Activated CD4-positive, alpha-beta memory T cell treated with anti-CD3 and anti-CD28 coated beads for 36 hours (primary cell): ENCODE measurements around the gene SNX1. TPM values are rescaled to one million over a fixed set of nuclear protein-coding genes. Genes with fewer than 3 reads are reported as not detected.

Experiments
- CTCF ChIA-PET: fragments of 350-600 bp; sonication (Branson Sonifier 250); formaldehyde crosslinking; loops from one replicate; lab custom pipeline; 2021; ENCODE audit warnings: antibody characterized with exemption, inconsistent platforms; lab: Charles Lee
- POLR2A ChIA-PET: fragments of 350-600 bp; sonication (Branson Sonifier 250); formaldehyde crosslinking; loops from one replicate; lab custom pipeline; 2021; ENCODE audit warnings: antibody characterized with exemption; lab: Charles Lee
- DNase-seq: peaks from one replicate; pipeline ENCODE4 v3.0.0-alpha.2; 2020
- H3K27ac Mint-ChIP-seq: one replicate; pipeline ENCODE4 v1.8.0; 2021; ENCODE audit warnings: mixed read lengths
- H3K27me3 Mint-ChIP-seq: one replicate; pipeline ENCODE4 v1.8.0; 2021; ENCODE audit warnings: mixed read lengths
- H3K36me3 Mint-ChIP-seq: one replicate; pipeline ENCODE4 v1.8.0; 2021; ENCODE audit warnings: mixed read lengths
- H3K4me1 Mint-ChIP-seq: one replicate; pipeline ENCODE4 v1.8.0; 2021; ENCODE audit warnings: low read depth, mixed read lengths
- H3K4me3 Mint-ChIP-seq: one replicate; pipeline ENCODE4 v1.8.0; 2021; ENCODE audit warnings: mild to moderate bottlenecking, mixed read lengths
- H3K9me3 Mint-ChIP-seq: one replicate; pipeline ENCODE4 v1.8.0; 2021; ENCODE audit warnings: mixed read lengths
- intact Hi-C: fragments of 100-400 bp; cut with micrococcal nuclease; formaldehyde crosslinking; loops from one replicate; pipeline ENCODE4 v1.15.1; 2023
- total RNA-seq, 2 experiments: library from RNA; stranded (reverse); gene quantifications; one replicate each; pipeline ENCODE4 v1.2.3, GENCODE V29; 2021

Gene SNX1
- total RNA-seq, 2 experiments from 2014 or later = 99.3 to 102 TPM

- ChIA-PET POLR2A (no interaction called here), CTCF (interaction anchor here (0.7 to 1.5 kb wide), 3 partner anchors 19 to 52 kb away, joined by 3 to 7 read pairs (median 3); no protein-coding TSS in a partner anchor)
- DNase-seq = no peak
- peaks cover 4% of the 10 kb centered on the region for H3K36me3 Mint-ChIP-seq
- H3K4me3 Mint-ChIP-seq = no peak overlapping the region
- peaks cover 22% of the 10 kb centered on the region for H3K4me1 Mint-ChIP-seq
- H3K9me3 Mint-ChIP-seq = no peaks in the 10 kb centered on the region
- H3K27ac Mint-ChIP-seq = no peak overlapping the region
- H3K27me3 Mint-ChIP-seq = peaks cover 14% of the 10 kb centered on the region
- intact Hi-C loops = loop anchor here (5.0 kb wide), 1 partner anchor 38 kb away; no protein-coding TSS in a partner anchor
Observed at GRCh38 chr15:64149893-64150578, 54.3 kb downstream of the SNX1 start.

GRCh38 chr15:64151727-64152506, 56.1 kb downstream of the SNX1 start, which contains the start of gene SNX22:
Gene SNX22, plus strand, starts transcription at chr15:64151731. Its CDS starts 45 bp downstream, at chr15:64151776.
- ChIA-PET CTCF (interaction anchor here (1.4 to 3.6 kb wide), 6 partner anchors 12 to 59 kb away, joined by 3 to 61 read pairs (median 8); partner anchors contain the start of genes CIAO2A and PPIB), POLR2A (no interaction called here)
- Mint-ChIP-seq H3K4me1 (peaks cover 22% of the 10 kb centered on the region), H3K9me3 (no peaks in the 10 kb centered on the region), H3K4me3 (peak within 1 kb of the TSS; percentile 70), H3K27me3 (peaks cover 14% of the 10 kb centered on the region), H3K27ac (no peak within 1 kb of the TSS), H3K36me3 (peaks cover 14% of the 10 kb centered on the region)
- peak; percentile 17 for DNase-seq
- intact Hi-C loops = loop anchor here (5.0 kb wide), 1 partner anchor 40 kb away; no protein-coding TSS in a partner anchor

- Mint-ChIP-seq H3K27ac (no peak overlapping the region), H3K9me3 (no peaks in the 10 kb centered on the region), H3K36me3 (peaks cover 21% of the 10 kb centered on the region), H3K27me3 (peaks cover 14% of the 10 kb centered on the region), H3K4me1 (peaks cover 22% of the 10 kb centered on the region), H3K4me3 (no peak overlapping the region)
- DNase-seq = peak; percentile 16
- ChIA-PET CTCF (interaction anchor here (0.5 to 3.6 kb wide), 23 partner anchors 8 to 553 kb away, joined by 3 to 61 read pairs (median 5); partner anchors contain the start of genes CIAO2A, PPIB and SNX1), POLR2A (interaction anchor here (0.7 to 2.6 kb wide), 4 partner anchors 10 to 211 kb away, joined by 3 to 14 read pairs (median 4); partner anchors contain the start of genes CIAO2A and PPIB)
- intact Hi-C loops = loop anchor here (1.0 to 5.0 kb wide), 2 partner anchors 40 to 59 kb away; partner anchors contain the start of gene CIAO2A
Observed at GRCh38 chr15:64152507-64153387, 57.0 kb downstream of the SNX1 start.

- Mint-ChIP-seq H3K9me3 (no peaks in the 10 kb centered on the region), H3K4me1 (peaks cover 26% of the 10 kb centered on the region), H3K27ac (peak overlapping the region; percentile 10), H3K4me3 (peak overlapping the region; percentile 43), H3K36me3 (peaks cover 29% of the 10 kb centered on the region), H3K27me3 (peaks cover 14% of the 10 kb centered on the region)
- POLR2A ChIA-PET = interaction anchor here (0.7 to 2.6 kb wide), 4 partner anchors 9 to 212 kb away, joined by 3 to 14 read pairs (median 4); partner anchors contain the start of genes CIAO2A and PPIB
- CTCF ChIA-PET = interaction anchor here (0.5 to 3.6 kb wide), 29 partner anchors 8 to 574 kb away, joined by 3 to 61 read pairs (median 4); partner anchors contain the start of genes CIAO2A, PPIB and SNX1
- intact Hi-C loops = loop anchor here (1.0 to 5.0 kb wide), 2 partner anchors 41 to 60 kb away; partner anchors contain the start of gene CIAO2A
- peak; percentile 94 for DNase-seq
Observed at GRCh38 chr15:64153480-64154367, 57.9 kb downstream of the SNX1 start.

- CTCF ChIA-PET = interaction anchor here (0.8 kb wide), 1 partner anchor 9 kb away, joined by 3 read pairs; no protein-coding TSS in a partner anchor
- POLR2A ChIA-PET = interaction anchor here (0.6 kb wide), 1 partner anchor 1094 kb away, joined by 3 read pairs; no protein-coding TSS in a partner anchor
- peaks cover 10% of the 10 kb centered on the region for H3K27me3 Mint-ChIP-seq
- no peak overlapping the region for H3K4me3 Mint-ChIP-seq
- DNase-seq = no peak
- intact Hi-C loops = no loop called here
- no peaks in the 10 kb centered on the region for H3K9me3 Mint-ChIP-seq
- H3K36me3 Mint-ChIP-seq = peaks cover 43% of the 10 kb centered on the region
- H3K4me1 Mint-ChIP-seq = peaks cover 30% of the 10 kb centered on the region
- no peak overlapping the region for H3K27ac Mint-ChIP-seq
Observed at GRCh38 chr15:64155802-64156651, 60.2 kb downstream of the SNX1 start.

GRCh38 chr15:64156652-64157331, 61.0 kb downstream of the SNX1 start:
- no peak for DNase-seq
- Mint-ChIP-seq H3K36me3 (peaks cover 46% of the 10 kb centered on the region), H3K27me3 (peaks cover 10% of the 10 kb centered on the region), H3K9me3 (no peaks in the 10 kb centered on the region), H3K27ac (no peak overlapping the region), H3K4me1 (peaks cover 31% of the 10 kb centered on the region), H3K4me3 (no peak overlapping the region)
- POLR2A ChIA-PET = no interaction called here
- CTCF ChIA-PET = interaction anchor here (1.1 kb wide), 1 partner anchor 10 kb away, joined by 4 read pairs; no protein-coding TSS in a partner anchor
- intact Hi-C loops = no loop called here

GRCh38 chr15:64157599-64158125, 61.9 kb downstream of the SNX1 start:
- H3K27ac Mint-ChIP-seq = peak overlapping the region; percentile 33
- intact Hi-C loops = no loop called here
- H3K4me3 Mint-ChIP-seq = no peak overlapping the region
- no peak for DNase-seq
- peaks cover 32% of the 10 kb centered on the region for H3K4me1 Mint-ChIP-seq
- POLR2A ChIA-PET = no interaction called here
- H3K27me3 Mint-ChIP-seq = peaks cover 6% of the 10 kb centered on the region
- CTCF ChIA-PET = interaction anchor here (1.1 kb wide), 1 partner anchor 10 kb away, joined by 4 read pairs; no protein-coding TSS in a partner anchor
- peaks cover 51% of the 10 kb centered on the region for H3K36me3 Mint-ChIP-seq
- no peaks in the 10 kb centered on the region for H3K9me3 Mint-ChIP-seq

GRCh38 chr15:64158363-64159134, 62.8 kb downstream of the SNX1 start:
- Mint-ChIP-seq H3K4me1 (peaks cover 28% of the 10 kb centered on the region), H3K36me3 (peaks cover 51% of the 10 kb centered on the region), H3K27ac (peak overlapping the region; percentile 66), H3K27me3 (no peaks in the 10 kb centered on the region), H3K9me3 (no peaks in the 10 kb centered on the region), H3K4me3 (no peak overlapping the region)
- ChIA-PET POLR2A (interaction anchor here (0.6 kb wide), 1 partner anchor 492 kb away, joined by 5 read pairs; no protein-coding TSS in a partner anchor), CTCF (no interaction called here)
- no peak for DNase-seq
- intact Hi-C loops = no loop called here
